GM21576 (cell line): ENCODE results near the gene CSK.
"Not testable (repeated sequence)": the region's sequence is repeated elsewhere in the genome, so short reads cannot be mapped to it uniquely, and the experiment has no call there.

Experiments
- ATAC-seq: cut with Tn5 transposase; IDR thresholded peaks from one replicate; pipeline ENCODE4 v1.9.1; 2021; ENCODE audit warnings: mild to moderate bottlenecking, moderate library complexity; ENCODE audit not compliant: unreplicated experiment

The CSK gene

DNA sequence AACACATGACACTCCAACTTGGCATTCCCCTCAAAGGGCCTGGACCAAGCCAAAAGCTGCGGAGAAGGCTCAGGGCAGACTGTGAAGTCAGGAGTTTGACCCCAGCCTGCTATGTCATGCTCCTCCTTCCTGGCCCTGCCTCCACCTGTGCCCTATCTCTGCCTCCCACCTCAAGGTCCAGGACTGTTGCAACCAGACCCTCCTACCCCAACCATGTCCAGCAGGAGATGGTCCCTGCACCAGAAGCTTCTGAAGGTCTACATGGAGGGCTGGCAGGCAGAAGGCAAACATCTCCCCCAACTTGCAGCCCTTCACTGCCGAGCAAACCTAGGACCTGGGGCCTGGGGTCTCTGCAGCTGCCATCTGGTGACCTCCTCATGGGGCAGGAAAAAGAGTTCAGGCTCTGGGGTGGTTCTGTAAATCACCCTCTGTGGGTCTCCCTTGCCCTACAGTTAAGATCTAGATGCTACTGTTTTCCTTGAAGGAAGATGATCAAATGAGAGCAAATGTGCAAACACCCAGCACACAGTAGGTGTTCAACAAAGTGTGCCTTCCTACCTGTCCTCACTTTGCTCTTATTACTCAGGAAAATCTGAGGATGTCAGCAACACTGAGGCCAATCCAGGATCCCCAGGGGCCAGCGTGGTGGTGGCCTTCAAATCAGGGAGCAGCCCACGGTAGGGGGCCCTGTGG lies 11.5 kb upstream of the CSK start:
- ATAC-seq = no peak

DNA sequence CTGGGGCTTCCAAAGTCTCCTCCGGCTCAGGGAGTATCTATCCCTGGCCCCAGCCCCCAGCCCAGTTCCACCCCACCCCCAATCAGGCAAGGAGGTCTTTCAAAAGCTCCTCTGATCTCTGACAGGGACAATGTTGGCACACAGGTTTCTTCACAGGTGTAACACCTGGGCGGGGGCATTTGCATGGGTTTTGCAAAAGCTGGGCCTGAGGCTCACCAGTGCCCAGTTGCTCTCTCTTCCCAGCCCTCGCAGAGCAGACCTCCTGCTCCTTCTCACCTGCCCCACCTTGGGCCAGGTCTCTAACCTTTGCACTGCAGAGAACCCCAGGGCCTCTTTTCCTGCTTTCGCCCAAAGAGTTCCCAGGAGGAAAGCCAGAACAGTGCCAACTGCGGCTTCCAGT lies 8.6 kb upstream of the CSK start:
- ATAC-seq = no peak

GRCh38 chr15:74773731-74774252 lies 8.1 kb upstream of the CSK start:
- no peak for ATAC-seq

DNA sequence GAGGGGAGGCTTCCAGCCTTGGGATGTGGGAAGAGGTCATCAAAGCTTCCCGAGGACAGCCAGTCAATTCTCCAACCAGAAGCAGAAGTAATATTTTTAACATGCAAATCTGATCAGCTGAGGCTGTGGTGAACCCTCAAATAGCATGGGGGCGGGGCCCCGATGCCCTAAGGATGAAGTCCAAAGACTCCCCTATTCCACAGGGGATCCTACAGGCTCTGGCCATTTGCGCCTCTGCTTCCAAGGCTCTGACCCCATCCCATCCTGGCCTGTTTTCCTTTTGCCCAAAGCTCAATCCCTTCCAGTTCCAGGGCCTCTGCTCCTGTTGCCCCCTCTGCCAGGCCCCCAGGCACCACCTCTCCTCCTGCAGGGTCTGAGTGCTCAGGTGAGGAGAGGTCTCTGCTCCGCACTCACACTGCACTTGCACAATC lies 6.7 kb upstream of the CSK start:
- ATAC-seq = no peak

- no peak for ATAC-seq
Observed at GRCh38 chr15:74775894-74776293, 6.0 kb upstream of the CSK start.

DNA sequence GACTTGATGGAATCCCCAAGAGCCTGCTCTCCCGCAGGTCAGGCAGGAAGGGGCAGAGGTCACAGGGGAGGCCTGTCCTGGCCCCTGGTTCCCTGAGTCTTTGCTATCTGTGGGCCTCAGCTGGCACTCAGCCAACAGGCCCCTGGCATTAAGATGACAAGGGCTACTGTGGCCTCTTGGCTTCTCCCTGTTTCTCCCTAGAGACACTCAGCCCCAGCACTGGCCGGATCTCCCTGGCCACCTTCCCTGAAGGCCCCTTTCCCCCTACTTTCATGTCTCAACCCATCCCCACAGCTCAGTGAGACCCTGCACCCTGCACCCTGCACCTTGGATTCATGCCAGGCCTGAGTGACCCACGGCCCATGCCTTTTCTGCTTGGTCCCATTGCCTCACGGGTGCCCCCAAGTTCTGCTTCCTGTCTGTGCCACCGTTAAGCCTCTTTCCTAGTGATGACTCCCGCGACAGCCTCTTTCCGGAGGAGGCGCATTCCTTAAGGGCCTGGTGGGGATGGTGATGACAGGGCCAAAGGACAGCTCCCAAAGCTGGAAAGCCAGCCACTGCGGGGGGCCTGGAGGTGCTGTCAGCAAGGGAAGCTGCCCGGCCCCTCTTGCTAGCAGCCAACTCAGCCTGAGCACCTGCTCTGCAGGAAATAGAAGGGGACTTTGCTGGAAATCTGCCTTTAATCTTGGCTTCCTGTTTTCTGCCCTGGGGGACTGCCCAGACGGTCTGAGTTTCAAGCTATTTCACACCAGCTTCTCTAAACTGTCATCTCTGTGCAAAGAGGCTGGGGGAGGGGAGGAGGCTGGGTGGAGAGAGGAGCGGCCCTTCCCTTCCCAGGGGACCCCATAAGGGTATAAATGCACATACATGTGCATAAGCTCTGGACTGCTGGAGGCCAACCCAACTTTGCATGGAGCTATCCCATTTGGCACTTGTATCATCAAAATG lies 4.8 kb upstream of the CSK start:
- ATAC-seq = no peak

DNA sequence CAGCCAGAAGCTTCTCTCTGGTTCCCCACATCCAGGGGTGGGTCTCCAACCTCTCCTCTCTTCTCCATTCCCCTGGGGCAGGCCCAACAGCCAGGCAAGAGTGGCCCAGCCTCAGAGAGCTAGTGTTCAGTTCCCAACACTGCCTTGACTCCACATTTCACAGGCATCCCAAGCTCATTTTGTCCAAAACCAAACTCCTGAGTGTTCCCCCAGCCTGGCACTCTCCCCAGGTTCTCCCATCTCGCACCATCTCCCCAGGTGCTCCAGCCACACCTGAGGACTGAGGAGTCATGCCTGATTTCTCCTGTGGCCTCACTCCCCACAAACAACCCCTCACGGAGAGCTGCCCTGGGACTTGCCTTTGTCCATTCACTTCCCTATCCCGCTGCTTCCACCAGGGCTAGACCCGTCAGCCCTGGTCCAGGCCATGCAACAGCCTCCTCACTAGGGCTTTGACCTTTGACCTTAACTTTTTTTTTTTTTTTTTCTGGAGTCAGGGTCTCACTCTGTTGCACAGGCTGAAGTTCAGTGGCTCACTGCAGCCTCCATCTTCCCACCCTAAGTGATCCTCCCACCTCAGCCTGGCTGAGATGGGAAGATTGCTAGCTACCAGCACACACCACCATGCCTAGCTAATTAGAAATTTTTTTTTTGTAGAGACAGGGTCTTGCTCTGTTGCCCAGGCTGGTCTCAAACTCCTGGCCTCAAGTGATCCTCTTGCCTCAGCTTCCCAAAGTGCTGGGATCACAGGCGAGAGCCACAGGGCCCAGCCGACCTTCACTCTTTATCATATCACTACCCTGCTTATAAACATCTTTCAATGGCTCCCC lies 3.9 kb upstream of the CSK start:
- ATAC-seq = no peak

DNA sequence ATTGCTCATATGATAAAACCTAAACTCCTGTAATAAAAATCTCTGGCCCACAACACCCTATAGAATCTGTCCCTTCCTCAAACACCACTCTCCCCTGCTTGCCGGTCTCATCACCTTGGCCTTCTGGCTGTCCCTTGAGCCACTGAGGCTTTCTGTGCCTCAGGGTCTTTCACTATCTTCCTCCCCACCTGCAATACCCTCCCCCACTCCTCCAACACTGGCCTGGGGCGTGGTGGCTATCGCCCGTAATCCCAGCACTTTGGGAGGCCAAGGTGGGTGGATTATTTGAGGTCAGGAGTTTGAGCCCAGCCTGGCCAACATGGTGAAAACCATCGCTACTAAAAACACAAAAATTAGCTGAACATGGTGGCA lies 3.3 kb upstream of the CSK start:
- no peak for ATAC-seq

- ATAC-seq = no peak
Observed at GRCh38 chr15:74779162-74779648, 2.7 kb upstream of the CSK start.

DNA sequence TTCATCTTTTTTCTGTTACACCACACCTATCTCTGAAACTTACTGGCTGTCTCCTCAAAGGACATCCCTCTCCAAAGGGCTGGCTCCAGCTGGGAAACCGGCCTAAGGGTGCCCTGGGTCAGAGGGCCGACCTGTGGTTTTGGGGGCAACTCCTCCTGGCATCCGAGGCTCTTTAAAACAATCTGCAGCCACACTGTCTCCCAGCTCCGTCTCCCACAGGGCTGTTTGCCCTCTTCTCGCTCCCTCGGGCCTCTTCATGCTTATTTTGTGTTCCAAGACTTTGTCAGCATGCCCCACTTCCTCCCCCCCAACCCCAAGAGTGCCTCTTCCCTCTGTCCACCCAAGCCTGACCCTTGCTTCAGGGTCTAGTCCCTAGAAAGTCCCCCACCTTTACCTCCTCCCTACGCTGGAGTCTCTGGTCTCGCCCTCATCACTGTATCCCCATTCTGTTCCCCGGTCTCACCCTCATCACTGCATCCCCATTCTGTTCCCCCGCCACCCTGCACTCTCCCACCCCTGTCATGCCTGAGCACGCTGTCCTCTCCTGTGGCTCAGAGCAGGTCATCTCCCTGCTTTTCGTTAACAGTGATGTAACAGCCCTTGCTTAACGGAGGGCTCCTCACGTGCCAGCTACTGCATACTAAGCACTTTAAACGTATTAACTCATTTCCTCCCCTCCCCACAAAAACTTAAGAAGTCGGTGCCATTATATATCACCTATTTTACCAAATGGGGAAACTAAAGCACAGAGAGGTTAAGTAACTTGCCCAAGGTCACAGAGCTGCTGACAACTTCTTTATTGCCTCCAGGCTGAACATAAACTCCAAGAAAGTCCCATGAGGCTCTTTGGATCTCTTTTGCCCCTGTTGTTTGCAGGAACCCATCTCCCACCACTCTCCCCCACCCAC lies 1.1 kb upstream of the CSK start:
- no peak for ATAC-seq

GRCh38 chr15:74782259-74783071 lies 585 bp downstream of the CSK start:
- ATAC-seq = peak; percentile 1

DNA sequence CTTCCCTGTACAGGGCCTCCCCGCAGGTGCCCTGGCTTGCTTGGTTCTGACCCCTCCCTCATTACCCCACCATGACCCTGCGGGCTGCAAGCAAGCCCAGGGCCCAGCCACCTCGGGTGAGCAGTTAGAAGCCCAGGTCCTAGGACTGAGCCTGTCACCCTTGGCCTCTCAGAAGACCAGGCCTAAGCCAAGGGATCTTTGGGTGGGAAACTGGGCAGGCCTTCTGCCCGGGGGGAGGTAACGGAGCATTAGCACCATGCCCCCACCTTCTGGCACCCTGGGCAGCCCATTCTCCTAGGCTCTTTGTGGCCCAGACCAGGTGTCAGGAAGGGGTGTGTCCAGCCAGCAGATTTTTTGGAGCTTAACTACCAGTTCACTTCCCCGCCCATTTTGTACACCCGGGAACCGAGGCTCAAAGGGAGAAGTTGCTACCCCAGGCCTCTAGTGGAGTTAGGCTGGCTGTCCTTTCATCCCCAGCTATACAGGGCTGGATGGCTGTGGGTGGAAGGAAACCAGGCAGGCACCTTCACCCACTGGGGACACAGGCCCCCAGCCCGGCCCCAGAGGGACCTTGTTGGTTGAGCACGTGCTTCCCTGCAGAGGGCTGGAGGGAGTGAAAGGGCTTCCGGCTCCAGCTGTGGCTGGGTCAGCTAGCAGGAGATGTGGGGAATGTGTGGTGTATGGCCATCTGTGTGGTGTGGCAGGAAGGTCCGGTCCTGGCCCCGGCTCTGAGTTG lies 1.4 kb downstream of the CSK start:
- ATAC-seq = no peak

DNA sequence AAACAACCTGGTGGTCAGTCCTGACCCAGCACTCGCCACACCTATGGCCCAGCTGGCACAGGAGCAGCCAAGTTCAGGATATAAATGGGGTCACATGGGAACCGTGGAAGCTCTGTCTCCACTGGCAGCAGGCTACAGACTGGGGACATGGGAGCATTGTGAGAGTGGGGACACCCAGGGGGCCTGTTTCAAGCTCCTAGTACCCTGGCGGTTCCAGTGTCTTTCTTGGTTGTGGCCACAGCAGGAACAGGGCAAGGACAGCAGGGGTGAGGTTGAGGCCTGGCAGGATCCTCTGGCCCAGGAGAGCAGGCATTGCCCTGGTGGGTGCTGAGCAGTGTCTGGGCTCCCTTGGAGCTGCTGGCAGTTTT lies 1.9 kb downstream of the CSK start:
- ATAC-seq = no peak

GRCh38 chr15:74784426-74785193 lies 2.7 kb downstream of the CSK start:
- no peak for ATAC-seq

DNA sequence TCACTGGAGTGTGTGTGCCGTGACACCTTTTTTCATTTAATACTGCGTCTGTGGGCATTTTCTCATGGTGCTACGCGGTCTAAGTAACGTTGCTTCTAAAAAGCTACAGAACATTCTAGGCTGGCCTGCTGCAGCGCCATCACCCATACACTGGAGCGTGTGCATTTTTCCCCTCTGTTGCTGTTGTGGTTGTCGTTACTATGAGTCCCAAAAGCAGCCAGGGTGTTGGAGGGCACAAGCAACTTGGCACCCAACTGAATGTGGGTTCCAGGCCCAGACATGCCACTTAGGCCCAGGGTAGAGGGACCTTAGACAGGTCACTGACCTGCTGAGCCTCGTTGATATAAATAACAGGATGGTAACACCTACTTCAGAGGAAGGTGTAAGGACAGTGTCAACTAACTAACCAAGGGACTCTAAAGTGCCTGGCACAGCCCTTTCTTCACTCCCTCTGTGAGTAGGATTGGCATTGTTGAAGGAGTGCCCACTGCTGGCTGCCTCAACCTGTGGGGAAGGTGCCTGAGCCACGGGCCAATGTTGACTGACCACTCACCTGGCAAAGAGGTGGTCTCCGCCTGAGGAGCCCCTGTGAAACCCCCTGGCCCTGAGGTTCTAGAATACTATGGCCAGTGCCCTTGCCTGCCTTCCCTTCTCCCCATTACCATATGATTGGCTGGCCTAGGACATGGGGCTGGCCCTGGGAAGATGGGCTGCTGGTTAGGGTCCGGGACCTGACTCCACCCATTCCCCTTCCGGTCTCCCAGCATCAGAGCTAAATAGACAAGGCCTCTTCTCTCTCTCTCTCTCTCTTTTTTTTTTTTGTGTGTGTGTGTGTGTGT lies 3.5 kb downstream of the CSK start:
- no peak for ATAC-seq

DNA sequence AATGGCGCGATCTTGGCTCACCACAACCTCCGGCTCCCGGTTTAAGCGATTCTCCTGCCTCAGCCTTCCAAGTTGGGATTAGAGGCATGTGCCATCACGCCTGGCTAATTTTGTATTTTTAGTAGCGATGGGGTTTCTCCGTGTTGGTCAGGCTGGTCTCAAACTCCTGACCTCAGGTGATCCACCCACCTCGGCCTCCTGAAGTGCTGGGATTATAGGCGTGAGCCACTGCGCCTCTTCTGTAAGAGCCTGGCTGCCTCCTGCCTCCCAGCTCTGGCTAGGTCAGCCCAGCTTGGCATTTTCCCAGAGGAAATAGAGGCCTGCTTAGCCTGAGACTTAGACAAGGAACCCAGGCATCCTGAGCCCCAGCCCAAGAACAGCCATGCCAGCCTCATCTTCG lies 4.2 kb downstream of the CSK start:
- not testable (repeated sequence) for ATAC-seq
